Progenitor cell of endocrine pancreas (in vitro differentiated cells): ENCODE measurements around the gene NR5A1. TPM values are rescaled to one million over a fixed set of nuclear protein-coding genes. Genes with fewer than 3 reads are reported as not detected.

Experiments used
- DNase-seq: peaks from one replicate; pipeline ENCODE4 v3.0.0; 2021; ENCODE audit warnings: low spot score; ENCODE audit not compliant: unreplicated experiment
- H3K27ac Mint-ChIP-seq: 2 replicates; pipeline ENCODE4 v1.8.0; 2021; ENCODE audit warnings: mild to moderate bottlenecking, moderate library complexity, mixed read lengths
- H3K27me3 Mint-ChIP-seq: 2 replicates; pipeline ENCODE4 v1.8.0; 2021; ENCODE audit warnings: mixed read lengths
- H3K36me3 Mint-ChIP-seq: 2 replicates; pipeline ENCODE4 v1.8.0; 2022; ENCODE audit warnings: mixed read lengths; ENCODE audit not compliant: insufficient read depth
- H3K4me1 Mint-ChIP-seq: 2 replicates; pipeline ENCODE4 v1.8.0; 2021; ENCODE audit warnings: low read depth, mixed read lengths
- H3K4me3 Mint-ChIP-seq: 2 replicates; pipeline ENCODE4 v1.8.0; 2021; ENCODE audit warnings: low read depth, mild to moderate bottlenecking, moderate library complexity, mixed read lengths
- H3K9me3 Mint-ChIP-seq: 2 replicates; pipeline ENCODE4 v1.8.0; 2021; ENCODE audit warnings: low read depth, mixed read lengths
- CTCF ChIP-seq: fragments of 200-600 bp; sonication (generic); IDR thresholded peaks from one replicate; pipeline ENCODE4 v1.5.0; 2021; ENCODE audit warnings: antibody characterized with exemption, mild to moderate bottlenecking; ENCODE audit not compliant: unreplicated experiment
- total RNA-seq: library from RNA; stranded (reverse); gene quantifications from 2 replicates; pipeline ENCODE4 v1.2.1, GENCODE V29; 2021

Gene NR5A1
- total RNA-seq, 1 donor from 2014 or later, result 0.36 TPM

DNA sequence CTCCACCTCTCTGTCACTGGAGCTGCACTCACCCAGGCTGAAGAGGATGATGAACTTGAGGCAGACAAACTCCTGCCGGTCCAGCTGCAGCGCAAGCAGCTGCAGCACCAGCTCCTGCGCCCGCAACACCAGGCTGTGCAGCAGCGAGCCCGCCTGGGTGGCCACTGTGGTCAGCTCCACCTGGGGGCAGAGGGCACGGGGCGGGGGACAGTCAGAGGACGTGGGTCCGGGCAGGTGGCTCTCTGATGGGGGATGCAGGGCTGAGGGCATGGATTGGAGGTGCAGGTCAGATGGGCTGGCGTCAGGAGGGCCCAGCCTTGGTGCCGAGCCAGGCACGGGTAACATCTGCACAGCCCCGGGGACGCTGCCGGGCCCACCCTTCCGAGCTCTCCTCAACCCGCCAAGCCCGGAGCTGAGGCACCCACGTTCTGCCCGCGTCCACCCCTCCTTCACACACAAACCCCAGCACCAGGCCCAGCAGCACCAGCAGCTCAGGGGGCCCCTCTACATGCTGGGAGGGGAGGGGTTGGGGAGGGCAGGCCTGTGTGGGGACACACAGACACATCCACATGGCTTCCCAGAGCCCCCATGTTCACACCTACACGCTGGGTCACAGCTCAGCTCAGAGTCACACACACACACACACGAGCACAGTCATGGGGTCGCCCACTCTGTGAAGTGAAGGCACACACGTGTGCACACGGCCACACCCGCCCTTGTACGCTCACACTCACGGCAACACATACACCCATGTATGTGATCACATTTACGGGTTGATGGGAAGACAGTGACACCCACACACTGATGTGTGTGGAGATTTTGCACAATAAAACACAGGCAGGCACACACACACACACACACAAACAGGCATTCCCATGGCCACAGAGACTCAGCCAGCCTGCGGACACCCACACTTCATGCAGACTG lies 15.9 kb downstream of the NR5A1 start:
- DNase-seq, result no peak
- H3K9me3 Mint-ChIP-seq, result no peaks in the 10 kb centered on the region
- H3K27ac Mint-ChIP-seq, result no peak overlapping the region
- TF ChIP-seq CTCF, result no peak
- H3K4me1 Mint-ChIP-seq, result no peaks in the 10 kb centered on the region
- no peaks in the 10 kb centered on the region for H3K36me3 Mint-ChIP-seq
- H3K4me3 Mint-ChIP-seq, result no peak overlapping the region
- H3K27me3 Mint-ChIP-seq, result peaks cover 55% of the 10 kb centered on the region

DNA sequence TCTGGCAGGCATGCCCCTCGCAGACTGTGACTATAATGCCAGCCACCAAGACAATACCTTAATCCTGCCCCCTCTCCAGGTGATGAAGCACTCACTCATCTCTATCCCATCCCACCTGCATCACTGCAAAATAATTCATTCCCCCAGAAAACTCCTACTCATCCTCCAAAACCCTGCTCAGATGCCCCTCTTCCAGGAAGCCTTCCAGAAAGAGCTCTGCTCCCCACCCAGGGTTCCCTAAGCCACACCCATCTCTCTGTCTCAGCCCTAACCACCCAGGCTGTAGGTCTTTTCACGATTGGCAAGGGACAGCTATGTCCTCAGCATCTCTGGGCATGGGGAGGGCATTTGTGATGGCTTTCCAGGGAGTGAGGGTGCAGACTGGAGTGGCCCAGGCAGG lies 17.2 kb downstream of the NR5A1 start:
- TF ChIP-seq CTCF, result no peak
- Mint-ChIP-seq H3K27me3 (peaks cover 52% of the 10 kb centered on the region), H3K9me3 (no peaks in the 10 kb centered on the region), H3K4me3 (no peak overlapping the region), H3K27ac (no peak overlapping the region), H3K36me3 (no peaks in the 10 kb centered on the region), H3K4me1 (no peaks in the 10 kb centered on the region)
- DNase-seq, result no peak

- no peak for TF ChIP-seq CTCF
- no peak overlapping the region for H3K27ac Mint-ChIP-seq
- H3K4me1 Mint-ChIP-seq, result no peaks in the 10 kb centered on the region
- H3K4me3 Mint-ChIP-seq, result no peak overlapping the region
- no peak for DNase-seq
- H3K36me3 Mint-ChIP-seq, result no peaks in the 10 kb centered on the region
- peaks cover 49% of the 10 kb centered on the region for H3K27me3 Mint-ChIP-seq
- H3K9me3 Mint-ChIP-seq, result no peaks in the 10 kb centered on the region
Measured at GRCh38 chr9:124489222-124489621, 18.0 kb downstream of the NR5A1 start.

DNA sequence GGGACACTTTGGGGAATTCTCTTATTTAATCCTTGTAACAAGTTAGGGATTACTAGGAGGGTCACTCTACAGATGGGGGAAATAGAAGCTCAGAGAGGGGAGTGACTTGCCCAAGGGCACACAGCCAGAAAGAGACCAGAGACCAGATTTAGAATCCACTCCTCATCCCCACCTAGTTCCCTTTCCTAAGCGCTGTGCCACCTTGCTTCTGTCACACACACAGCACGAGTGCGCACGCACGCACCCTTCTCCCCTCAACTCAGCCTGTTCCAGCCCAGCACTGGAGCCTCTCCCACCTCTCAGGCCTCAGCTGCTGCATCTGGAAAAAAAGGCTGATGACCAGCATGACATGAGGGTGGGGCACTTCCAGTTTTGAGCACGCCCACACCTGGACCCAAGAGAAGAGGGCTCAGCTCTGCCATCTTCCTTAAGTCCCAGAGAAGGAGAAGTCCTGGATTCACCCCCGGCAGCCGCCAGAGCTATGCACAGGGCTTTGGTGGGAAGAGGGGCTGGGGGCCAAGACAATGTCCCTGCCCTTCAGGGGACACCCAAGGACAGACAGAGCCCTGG lies 18.5 kb downstream of the NR5A1 start:
- Mint-ChIP-seq H3K4me1 (no peaks in the 10 kb centered on the region), H3K27me3 (peaks cover 49% of the 10 kb centered on the region), H3K9me3 (no peaks in the 10 kb centered on the region), H3K36me3 (no peaks in the 10 kb centered on the region), H3K4me3 (no peak overlapping the region), H3K27ac (no peak overlapping the region)
- no peak for DNase-seq
- no peak for TF ChIP-seq CTCF

GRCh38 chr9:124487260-124488182 lies 19.7 kb downstream of the NR5A1 start:
- Mint-ChIP-seq H3K27me3 (peaks cover 60% of the 10 kb centered on the region), H3K4me1 (no peaks in the 10 kb centered on the region), H3K9me3 (no peaks in the 10 kb centered on the region), H3K4me3 (no peak overlapping the region), H3K36me3 (no peaks in the 10 kb centered on the region), H3K27ac (no peak overlapping the region)
- TF ChIP-seq CTCF, result no peak
- DNase-seq, result no peak
